ENCODE results near the gene NAB1.
A peak's percentile ranks its signal among the peaks of the same experiment; 100 is the strongest.
"Not testable (repeated sequence)": the region's sequence is repeated elsewhere in the genome, so short reads cannot be mapped to it uniquely, and the experiment has no call there.

NAB1 gene, protein sequence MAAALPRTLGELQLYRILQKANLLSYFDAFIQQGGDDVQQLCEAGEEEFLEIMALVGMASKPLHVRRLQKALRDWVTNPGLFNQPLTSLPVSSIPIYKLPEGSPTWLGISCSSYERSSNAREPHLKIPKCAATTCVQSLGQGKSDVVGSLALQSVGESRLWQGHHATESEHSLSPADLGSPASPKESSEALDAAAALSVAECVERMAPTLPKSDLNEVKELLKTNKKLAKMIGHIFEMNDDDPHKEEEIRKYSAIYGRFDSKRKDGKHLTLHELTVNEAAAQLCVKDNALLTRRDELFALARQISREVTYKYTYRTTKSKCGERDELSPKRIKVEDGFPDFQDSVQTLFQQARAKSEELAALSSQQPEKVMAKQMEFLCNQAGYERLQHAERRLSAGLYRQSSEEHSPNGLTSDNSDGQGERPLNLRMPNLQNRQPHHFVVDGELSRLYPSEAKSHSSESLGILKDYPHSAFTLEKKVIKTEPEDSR

DNA sequence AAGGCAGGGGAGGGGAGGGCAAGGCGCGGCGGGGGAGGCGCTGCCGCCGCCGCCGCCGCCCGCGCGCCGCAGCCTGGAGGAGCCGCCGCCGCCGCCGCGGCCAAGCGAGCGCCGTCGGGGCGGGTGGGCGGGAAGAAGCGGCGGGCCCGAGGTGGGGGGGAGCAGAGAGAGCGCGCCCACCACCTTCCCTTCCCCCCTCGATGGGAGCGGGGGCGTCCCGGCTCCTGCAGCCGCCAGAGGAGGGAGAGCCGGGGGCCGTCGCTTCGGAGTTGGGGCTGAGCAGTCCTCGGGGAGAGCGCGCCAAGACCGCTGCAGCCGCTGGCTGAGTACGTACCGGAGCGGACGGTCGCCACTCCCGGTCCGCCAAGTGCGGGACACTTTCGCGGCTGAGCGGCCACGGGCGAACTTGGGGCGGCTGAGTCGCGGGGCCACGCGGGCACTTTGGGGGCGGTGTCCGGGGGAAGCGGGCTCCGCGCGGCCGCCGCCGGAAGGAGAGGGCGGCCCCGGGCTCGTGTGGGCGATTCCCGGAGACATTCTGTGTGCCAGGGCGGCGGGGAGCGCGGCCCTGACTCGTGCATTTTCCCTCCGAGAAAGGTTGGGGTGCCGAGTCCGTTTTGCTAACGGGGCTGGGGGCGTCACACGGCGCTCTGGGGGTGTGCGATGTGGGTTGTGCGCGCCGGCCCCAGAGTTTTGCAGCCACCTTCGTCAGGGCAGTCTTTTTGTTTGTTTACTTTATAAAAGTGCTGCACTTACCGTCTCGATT is at the start of gene NAB1:
Gene NAB1, plus strand, starts transcription at position 49 of the 763 bp plus-strand sequence. CDS start 10,094 bp downstream, outside the sequence.
- DNase-seq, result peak; percentile 68

DNA sequence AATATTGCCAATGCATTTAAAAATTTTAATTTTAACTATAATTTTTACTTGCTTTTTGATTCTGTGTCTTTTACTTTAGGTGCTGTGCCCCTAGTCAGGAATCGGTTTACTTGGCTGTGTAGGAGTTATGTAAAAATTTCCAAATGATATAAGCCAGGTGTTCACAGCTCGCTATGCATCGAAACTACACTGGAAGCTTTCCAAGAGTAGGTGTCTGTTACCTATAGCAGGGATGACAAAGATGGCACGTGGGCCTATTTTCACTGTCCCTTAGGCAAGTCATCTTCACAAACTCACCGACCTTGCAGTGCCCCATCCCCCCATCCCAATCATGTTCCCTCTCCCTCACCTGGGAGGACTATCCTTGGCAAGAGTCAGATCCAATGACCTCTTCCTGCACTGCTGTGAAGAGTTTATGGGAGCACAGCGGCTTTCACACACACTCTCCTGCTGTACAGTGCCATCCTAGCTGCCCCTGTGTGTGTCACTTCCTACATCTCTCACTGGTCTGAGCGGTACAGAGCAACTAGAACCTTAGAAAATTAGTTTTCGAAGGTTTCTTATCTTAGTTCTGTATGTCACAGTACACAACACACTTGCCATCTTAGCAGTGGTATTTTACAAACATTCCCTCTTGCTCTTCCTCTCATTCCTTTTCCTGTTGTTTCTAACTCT is 49.2 kb upstream of the NAB1 start:
- DNase-seq, result no peak

DNA sequence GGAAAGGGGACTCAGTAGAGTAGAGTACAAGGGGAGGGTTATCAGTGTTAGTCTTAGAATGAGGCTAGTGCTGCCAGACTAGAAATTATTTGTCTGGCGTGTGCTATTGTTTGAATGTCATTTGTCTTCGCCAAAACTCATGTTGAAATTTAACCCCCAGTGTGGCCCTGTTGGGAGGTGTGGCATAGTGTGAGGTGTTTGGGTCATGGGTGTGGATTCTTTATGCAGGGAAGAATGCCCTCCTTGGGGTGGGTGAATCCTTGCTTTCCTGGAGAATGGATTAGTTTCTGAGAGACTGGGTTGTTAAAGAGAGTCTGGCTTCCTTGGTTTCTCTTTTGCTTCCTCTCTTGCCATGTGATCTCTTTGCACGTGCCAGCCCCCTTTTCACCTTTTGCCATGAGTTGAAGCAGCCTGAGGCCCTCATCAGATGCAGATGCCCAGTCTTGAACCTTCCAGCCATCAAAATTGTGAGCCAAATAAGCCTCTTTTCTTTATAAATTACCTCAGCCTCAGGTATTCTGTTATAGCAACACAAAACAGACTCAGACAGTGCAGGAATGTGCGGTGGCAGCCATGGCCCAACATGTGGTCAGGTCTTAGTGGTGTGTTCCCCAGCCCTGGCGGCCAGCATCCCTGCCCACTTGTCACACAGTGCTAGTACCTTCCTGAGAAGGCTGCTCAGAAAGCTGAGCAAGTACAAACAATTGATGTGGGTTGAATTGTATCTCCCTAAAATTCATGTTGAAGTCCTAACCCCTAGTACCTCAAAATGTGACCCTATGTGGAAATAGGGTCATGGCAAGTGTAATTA is 48.4 kb upstream of the NAB1 start:
- no peak for DNase-seq

DNA sequence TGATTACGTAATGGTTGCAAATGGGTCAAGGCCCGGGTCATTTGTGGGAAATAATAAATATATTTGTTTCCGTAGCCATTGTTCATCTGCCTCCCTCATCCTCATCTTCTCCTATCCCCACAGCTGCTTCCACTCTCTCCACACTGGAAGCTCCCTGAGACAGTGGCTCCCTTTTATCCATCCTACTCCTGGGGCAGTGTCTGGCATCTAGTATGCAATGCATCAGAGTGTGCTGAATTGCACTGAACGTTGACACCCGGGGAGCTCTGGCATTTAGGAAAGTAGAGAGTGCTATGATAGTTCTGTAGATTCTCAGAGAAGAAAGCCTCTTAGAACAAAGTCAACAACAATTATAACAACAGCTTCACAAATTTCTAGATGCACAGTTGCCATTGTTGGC is 45.5 kb upstream of the NAB1 start:
- no peak for DNase-seq

DNA sequence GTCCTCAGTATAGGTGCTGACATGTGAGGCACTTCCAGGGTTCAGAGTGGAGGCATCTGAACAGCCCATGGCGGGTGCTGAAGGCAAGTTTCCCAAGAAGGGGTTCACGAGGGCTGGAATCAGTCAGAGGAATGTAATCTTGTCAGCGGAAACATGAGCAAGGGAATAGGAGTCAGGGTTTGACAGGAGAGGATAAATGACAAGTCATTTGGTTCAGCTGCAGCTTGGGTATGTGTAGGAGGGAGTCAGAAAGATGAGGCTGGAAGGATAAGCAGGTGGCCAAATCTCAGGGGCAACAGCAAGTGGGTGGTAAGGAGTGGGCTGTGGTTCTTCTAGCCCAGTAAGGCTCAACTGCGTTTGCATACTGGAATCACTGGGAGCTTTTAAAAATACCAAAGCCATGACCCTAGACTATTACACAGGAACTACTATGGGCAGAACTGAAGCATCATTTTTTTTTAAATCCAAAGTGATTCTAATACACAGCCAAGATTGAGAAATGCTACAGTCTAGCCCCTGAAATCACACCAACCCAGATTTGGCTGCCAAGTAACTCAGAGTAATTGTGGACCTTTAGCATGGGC is 41.8 kb upstream of the NAB1 start:
- DNase-seq, result no peak

DNA sequence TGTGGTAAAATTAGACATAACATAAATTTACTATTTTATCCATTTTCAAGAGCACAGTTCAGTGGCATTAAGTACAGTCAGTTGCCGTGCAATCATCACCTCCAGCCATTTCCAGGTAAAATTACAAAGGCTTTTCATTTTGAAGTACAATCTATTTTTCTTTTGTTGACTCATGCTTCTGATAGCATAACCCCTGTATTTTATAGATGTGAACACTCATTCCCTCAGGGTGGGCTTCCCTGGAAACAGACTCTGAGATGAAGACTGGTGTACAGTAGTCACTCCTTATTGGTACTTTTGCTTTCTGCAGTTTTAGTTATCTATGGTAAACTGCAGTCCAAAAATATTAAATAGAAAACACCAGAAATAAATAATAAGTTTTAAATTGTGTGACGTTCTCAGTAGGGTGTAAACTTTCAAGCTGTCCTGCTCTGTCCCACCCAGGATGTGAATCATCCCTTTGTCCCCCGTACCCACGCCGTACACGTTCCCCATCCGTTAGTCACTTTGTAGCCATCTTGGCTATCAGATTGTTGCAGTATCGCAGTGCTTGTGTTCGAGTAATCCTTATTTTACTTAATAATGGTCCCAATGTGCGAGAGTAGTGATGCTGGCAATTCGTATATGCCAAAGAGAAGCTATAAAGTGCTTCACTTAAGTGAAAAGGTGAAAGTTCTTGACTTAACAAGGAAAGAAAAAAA is 41.1 kb upstream of the NAB1 start:
- no peak for DNase-seq

DNA sequence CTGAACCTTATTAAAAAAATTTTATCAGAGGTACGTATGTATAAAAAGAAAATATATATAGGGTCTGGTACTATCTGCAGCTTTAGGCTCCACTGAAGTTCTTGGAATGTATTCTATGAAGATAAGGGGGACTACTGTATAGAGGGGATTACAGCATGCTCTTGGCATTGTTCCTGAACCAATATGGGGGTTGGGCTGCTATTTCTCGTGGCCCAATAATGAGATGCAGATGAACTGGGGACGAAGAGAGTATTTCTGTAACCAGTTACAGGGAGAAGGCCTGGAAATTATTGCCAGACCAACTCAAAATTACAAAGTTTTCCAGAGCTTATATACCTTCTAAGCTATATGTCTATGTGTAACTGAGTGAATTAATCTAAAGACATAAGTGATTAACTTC is 40.0 kb upstream of the NAB1 start:
- not testable (repeated sequence) for DNase-seq

DNA sequence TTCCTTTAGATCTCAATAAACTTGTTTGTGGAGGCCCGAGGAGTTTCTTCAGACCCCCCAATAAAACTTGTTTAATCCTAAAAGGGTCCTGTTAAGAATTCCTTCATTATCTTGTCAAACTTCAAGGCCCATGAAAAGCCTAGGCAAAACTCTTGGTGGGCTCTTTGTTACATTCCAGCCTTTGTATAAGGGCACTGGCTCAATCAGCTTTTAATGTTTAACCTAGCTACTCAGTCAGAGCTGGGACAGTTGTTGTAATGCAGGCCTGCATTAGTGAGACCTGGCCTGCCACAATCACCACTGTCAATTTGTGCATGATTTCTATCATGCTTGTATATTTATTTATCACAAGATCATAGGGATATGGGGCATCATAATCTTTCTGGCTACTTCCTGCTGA is 39.5 kb upstream of the NAB1 start:
- not testable (repeated sequence) for DNase-seq

DNA sequence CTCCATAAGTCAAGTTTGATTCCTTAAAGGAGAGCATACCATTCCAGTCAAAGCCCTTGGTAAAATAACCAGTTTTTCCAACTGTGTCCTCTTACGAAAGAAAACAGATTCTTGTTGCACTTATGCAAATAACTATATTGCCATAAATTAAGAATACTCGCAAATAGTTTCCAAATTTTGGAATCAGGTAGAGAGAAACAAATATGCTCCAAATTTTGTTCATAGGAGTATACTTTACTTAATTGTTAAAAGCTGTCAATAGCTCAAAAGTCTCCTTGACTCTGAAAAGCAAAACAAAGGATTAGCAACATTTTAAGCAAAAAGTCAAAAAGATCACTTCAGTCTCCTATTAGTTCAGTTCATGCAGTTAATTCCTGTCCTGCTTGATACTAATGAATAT is 38.4 kb upstream of the NAB1 start:
- DNase-seq, result not testable (repeated sequence)

DNA sequence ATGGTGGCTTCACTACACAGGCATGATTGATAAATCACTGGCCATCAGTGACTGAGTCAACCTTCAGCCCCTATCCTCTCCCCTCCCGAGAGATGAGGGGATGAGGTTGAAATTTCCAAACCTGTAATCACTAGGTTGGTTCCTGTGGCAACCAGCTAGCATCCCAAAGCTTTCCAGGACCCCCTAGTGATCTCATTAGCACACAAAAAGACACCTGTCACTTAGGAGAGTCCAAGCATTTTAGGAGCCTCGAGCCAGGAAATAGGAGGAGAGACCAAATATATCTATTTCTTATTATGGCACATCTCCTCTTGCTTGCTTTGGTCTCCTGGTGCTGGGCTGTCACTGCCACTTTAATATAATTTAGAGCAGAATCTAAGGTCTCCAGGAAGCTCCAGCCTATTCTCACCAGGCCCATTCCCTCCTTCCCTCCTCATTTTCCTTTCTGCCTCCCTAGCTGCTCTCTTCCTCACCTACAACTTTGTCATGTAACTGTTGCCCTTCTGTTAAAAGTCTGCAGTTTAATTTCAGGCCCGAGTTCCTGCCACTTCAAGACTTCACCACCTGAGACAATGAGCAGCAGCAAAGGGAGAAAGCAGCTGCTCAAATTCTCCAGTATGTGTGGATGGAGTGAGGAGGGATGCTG is 33.2 kb upstream of the NAB1 start:
- DNase-seq, result no peak

DNA sequence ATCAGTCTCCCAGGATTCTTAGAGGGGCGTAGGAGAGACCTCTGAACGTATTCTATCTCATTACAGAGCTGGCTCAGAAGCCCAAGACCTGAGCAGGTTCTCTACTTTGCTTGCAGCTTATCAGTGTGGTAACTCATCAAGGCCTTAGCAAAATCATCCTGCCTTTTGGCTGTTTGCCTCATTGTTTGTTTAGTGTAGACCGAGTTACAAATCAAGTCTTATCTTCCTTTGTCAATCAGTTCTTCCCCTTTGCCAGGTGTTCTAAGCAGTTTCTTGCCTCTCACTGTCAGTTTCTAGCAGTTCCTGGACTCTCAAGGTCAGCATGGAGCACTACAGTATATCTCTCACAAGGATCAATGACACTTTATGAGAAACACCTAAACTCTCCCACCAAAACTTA is 30.9 kb upstream of the NAB1 start:
- DNase-seq, result no peak

DNA sequence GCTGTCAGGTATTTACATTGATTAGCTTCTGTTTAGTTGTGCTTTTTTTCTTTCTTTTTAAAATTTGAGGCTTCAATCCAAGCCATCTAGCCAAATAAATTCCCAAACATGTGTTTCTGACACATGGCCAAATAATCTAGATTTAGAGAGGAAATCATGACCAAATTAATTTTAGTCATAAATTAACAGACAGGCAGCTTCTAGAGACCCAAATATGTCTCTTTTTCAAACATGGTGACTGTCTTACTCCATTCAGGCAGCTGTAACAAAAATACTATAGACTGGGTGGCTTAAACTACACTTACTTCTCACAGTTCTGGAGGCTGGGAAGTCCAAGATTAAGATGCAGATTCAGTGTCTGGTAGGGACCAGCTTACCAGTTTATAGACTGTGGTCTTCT is 23.2 kb upstream of the NAB1 start:
- DNase-seq, result no peak

DNA sequence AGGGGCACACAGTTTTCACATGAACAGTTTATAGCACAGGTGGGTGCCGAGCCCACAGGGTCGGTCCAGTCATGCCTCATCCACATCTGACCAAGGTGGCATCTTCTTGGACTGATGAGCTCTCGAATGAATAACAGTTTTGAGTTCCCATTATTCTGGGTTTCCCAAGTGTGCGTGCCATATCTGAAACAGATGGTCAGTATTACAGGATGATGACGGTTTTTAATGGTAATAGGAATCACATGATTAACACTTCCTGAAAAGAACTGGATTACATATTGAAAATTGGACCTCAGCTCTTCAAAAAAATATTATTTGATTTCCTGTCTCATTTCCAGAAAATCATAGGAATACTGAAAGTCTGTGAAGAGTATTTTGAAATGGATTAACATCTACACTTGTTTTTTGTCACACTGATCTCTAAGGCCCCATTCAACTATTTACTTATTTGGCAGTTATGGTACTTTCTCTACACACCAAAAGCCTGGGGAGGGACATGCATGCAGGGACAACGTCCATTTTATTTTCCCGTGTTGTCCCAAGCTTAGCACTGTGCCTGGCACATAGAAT is 22.2 kb upstream of the NAB1 start:
- DNase-seq, result no peak

DNA sequence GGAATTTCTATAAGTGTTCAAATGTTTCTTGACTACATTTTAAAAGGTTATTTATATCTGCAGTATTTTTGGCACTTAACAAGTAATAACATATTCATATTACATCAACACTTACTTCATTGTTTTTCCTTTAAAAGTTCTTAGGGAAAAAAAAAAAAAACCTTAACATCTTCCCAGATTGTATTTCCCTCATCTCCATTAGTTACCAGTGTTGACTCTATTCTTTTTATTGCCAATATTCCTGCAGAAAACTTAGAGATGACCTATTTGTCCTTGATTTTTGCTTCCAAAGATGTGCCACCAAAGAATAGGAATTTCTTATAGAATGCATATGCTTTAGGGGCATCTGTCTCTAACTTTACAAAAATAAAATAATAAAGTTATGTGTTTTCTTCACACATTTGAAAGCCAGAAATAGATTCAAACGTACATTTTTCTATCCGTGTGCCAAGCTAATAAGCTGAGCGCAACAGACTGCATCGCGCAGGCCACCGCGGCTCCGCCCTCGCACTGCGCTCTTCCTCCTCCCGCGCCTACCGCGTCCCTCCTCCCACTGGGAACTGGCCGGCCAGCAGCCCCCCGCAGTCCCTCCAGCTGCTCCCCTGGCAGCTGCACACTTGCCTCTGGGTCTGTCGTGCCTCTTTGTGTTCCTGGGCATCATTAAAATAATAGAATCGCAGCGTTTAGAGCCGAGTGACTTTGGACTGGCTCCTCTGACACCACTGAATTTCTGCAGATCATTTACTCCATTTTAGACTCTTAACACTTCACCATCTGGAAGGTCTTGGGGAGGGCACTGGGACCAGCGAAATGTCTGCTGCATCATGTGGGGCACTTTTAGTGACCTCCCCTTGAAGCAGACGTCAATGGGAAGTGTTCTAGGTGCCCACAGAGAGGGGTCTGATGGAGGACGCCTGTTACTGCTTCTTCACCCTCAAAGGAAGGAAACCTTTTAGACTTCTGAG is 21.2 kb upstream of the NAB1 start:
- DNase-seq, result peak; percentile 34

DNA sequence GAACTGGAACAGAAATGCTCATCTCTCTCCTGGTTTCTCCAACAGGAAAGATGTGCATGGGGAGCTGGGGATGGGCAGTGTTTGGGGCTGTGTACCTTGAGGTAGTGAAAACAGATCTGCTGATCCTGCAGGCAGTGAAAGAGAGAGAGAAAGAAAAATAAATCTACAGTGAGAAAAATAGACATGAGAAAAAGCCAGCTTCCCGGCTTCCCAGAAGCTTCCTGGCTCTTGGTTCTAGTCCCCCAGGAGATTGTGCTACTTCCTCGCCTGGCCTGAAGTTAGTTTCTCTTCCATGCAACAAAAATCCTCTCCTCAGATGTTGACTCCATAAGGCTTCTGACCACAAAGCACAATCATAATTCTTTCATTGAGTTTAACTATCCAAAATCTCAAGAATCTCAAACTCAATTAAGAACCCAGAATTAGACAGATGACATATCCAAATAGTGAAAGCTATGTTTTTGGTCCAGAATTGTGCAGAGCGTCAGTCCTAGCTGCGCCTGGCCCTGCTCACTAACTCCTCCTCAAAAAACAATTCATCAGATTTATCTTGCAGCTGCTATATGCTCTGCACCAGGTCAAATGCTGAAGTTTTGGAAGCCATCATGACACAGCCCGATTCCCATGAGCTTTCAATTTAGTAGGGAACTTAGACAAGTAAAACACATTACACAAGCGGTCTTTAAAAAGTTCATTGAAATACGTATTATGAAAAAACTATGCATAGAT is 20.1 kb upstream of the NAB1 start:
- DNase-seq, result no peak

DNA sequence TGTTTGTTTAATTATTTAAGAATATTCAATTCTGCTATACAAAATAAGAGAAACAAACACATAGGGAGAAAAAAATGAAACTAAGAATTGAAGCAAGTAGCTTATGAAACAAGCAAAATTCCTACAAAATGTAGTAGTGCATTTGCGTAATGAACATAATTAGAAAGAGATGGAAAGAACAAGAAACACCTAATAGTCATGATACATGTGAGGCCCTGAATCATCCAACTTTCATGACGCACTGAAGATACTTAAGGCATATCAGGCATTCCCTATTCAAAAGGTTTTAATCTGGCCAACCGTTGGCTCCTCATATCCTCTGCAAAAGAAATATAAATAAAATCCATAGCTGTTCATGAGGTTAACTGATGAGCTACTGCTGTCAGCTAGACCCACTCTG is 14.5 kb upstream of the NAB1 start:
- no peak for DNase-seq

DNA sequence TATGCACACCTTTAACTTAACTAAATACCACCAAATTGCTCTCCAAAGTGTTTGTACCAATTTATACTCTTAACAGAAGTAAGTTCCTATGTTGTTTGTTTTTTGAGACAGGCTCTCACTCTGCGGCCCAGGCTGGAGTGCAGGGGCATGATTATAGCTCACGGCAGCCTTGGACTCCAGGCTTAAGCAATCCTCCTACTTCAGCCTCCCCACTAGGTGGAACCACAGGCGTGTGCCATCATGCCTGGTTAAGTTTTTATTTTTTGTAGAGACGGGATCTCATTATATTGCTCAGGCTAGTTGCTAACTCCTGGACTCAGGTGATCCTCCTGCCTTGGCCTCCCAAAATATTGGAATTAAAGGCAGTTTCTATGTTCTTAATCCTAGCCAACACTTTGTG is 13.1 kb upstream of the NAB1 start:
- DNase-seq, result peak; percentile 21

DNA sequence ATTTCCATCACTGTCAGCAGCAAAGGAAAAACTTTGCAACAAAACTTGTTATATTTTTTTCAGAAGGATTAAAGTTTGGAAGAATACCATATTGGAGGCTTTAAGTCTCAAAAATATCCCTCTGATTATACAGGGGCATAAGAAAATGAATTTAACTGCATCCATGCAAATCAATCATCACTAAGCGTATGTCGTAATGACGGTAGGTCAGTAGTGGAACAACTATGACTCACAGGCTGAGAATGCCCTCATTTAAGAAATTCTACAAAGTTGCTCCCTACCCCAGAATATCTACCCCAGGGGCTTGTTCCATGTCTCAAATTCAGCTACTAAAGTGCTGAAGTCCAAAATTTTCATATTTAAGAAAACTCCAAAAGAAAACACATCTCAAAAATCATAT is 12.5 kb upstream of the NAB1 start:
- no peak for DNase-seq

DNA sequence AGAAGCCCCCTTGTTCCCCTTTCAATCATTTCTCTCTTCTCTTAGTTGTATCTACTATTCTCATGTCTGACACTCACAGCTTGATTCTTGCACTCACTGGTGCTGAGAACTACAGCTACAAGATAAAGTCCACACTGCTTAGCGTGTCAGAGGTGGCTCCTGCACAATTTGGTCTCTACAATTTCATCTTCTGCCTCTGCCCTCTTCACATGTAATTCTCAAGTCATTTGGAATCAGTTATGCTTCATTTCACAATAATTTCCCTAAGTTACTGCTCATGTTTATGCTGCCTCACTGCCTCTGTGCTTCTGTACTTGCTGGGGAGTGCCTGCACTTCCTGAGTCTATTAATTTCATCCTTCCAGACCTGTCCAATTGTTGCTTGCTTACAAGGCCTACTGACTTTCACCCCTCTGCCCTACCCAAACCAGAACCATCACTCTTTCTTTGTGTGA is 11.6 kb upstream of the NAB1 start:
- DNase-seq, result no peak

Data from activated CD8-positive, alpha-beta memory T cell treated with anti-CD3 and anti-CD28 coated beads, Interleukin-2, amount 50 U/mL, for 4 hours (primary cell).